HUES48 (cell line): Measurements from ENCODE around the gene NTM.

Experiments used
- H3K27ac ChIP-seq: one replicate; pipeline ENCODE4 v1.7.0; 2013; ENCODE audit warnings: low read depth, low read length, inconsistent platforms
- H3K27me3 ChIP-seq: 2 replicates; pipeline ENCODE4 v1.6.1; 2013; ENCODE audit warnings: mild to moderate bottlenecking, low read length; ENCODE audit not compliant: control insufficient read depth, insufficient read depth
- H3K36me3 ChIP-seq: 2 replicates; pipeline ENCODE4 v1.6.1; 2013; ENCODE audit warnings: low read length; ENCODE audit not compliant: control insufficient read depth, insufficient read depth
- H3K4me1 ChIP-seq: 2 replicates; pipeline ENCODE4 v1.6.1; 2013; ENCODE audit warnings: mild to moderate bottlenecking, low read length; ENCODE audit not compliant: control insufficient read depth, insufficient read depth
- H3K4me3 ChIP-seq: 2 replicates; pipeline ENCODE4 v1.5.1; 2013; ENCODE audit warnings: mild to moderate bottlenecking, low read depth, low read length
- H3K9ac ChIP-seq: 2 replicates; pipeline ENCODE4 v1.6.1; 2013; ENCODE audit warnings: mild to moderate bottlenecking, low read depth, low read length, moderate library complexity
- H3K9me3 ChIP-seq: 2 replicates; pipeline ENCODE4 v1.6.1; 2013; ENCODE audit warnings: low read length; ENCODE audit not compliant: control insufficient read depth, insufficient read depth

Gene NTM

DNA sequence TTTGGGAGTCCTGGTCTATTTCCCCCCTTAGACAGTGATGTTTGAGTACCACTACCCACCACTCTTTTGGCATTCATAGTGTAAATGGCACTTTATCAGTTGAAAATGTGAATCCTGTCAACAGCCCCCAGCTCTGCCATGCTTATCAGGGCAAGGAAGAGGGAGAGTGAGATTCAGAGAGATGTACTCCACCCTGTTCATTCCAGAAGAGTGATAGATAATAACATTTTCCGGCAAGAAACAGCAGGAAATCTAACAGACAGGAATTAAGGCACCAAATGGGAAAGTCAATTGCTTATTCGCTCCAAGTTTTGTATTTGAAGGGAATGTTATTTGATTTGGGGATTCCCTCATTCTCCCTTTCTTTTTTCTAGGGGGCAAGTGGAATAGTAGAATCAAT lies 681.9 kb downstream of the NTM start:
- peaks cover 14% of the 10 kb centered on the region for H3K4me1 ChIP-seq
- no peaks in the 10 kb centered on the region for H3K9me3 ChIP-seq

DNA sequence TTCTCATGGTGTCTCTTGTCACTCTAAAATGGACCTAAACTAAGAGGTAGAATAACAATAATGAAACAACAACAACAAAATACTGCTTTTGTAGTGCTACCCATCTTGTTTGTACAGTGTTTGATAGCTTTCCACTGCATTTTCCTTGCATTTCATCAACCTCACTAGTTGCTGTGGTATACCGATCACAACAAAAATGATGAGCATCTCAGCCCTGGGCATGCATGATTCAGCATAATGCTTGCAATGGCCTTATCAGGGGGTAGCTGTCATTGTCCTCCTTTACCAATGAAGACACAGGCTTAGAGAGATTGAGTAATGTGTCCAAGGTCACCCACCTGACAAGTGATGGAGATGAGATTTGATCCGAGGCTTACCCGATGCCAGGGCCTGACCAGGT lies 682.5 kb downstream of the NTM start:
- Histone ChIP-seq H3K9me3 (no peaks in the 10 kb centered on the region), H3K4me3 (no peak overlapping the region), H3K4me1 (peaks cover 14% of the 10 kb centered on the region), H3K36me3 (no peaks in the 10 kb centered on the region), H3K27me3 (no peaks in the 10 kb centered on the region), H3K27ac (no peak overlapping the region), H3K9ac (no peak overlapping the region)

More for the DNA sequence above, 681.9 kb downstream of the NTM start:
- H3K27me3 ChIP-seq, result no peaks in the 10 kb centered on the region
- no peak overlapping the region for H3K9ac ChIP-seq
- H3K4me3 ChIP-seq, result no peak overlapping the region
- no peak overlapping the region for H3K27ac ChIP-seq
- no peaks in the 10 kb centered on the region for H3K36me3 ChIP-seq

DNA sequence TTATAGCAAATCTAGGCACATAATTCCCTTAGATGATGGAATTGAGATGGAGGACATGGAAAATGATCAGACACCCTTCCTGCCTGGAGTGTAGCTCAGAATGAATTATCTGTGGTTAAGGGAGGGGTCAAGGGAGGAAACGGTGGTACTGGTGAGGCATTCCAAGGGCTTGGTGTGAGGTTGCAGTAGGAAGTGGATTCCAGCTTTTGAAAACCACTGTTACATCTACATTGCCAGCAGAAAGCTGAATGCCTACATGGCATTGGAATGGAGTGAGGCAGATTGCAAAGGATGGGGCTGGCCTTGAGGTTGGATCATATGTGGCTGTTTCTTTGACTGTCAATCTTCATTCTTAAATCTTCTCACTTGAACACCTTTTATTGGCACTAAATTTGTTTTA lies 684.4 kb downstream of the NTM start:
- Histone ChIP-seq H3K27me3 (no peaks in the 10 kb centered on the region), H3K27ac (no peak overlapping the region), H3K36me3 (no peaks in the 10 kb centered on the region), H3K9ac (no peak overlapping the region), H3K4me1 (peaks cover 14% of the 10 kb centered on the region), H3K4me3 (no peak overlapping the region), H3K9me3 (no peaks in the 10 kb centered on the region)

DNA sequence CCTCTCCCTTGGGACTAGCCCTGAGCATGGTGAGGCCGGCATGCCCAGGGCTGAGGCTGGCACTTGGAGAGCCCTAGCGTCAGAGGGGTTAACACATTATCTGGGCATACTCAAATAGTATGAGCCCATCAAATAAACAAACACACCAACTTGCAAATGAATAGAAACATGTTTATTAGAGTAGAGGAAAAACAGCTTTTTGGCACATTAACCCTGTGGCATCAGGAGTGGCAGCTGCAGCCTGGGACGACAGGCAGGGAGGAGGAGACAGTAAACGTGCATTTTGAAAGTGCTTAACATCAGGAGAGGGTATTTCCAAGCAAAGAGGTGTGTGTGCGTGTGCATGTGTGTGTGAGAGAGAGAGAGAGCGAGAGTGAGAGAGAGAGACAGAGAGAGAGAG lies 684.9 kb downstream of the NTM start:
- Histone ChIP-seq H3K27ac (no peak overlapping the region), H3K9ac (no peak overlapping the region), H3K4me3 (no peak overlapping the region), H3K36me3 (no peaks in the 10 kb centered on the region), H3K27me3 (no peaks in the 10 kb centered on the region), H3K4me1 (peaks cover 9% of the 10 kb centered on the region), H3K9me3 (no peaks in the 10 kb centered on the region)

DNA sequence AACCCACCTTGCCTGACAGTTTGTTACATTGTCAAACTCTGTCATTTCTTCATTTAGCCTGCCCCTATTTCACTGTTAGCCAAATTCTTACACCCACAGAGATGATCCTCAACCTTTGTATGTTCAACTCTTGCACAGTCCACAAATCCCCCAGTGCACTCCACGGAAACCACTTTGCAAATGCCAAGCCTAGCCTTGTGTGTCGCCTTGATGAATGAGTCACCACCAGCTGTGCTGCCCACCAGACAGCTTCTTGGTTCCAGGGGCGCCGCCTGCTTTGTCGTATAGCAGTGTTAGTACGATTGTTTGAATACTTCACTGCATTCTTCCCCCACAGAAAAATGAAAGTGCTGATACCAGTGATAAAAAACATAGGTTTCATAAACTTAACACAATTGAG lies 686.3 kb downstream of the NTM start:
- H3K9ac ChIP-seq, result no peak overlapping the region
- H3K4me3 ChIP-seq, result no peak overlapping the region
- no peaks in the 10 kb centered on the region for H3K27me3 ChIP-seq
- H3K9me3 ChIP-seq, result no peaks in the 10 kb centered on the region
- H3K4me1 ChIP-seq, result no peaks in the 10 kb centered on the region
- H3K27ac ChIP-seq, result no peak overlapping the region
- H3K36me3 ChIP-seq, result no peaks in the 10 kb centered on the region

DNA sequence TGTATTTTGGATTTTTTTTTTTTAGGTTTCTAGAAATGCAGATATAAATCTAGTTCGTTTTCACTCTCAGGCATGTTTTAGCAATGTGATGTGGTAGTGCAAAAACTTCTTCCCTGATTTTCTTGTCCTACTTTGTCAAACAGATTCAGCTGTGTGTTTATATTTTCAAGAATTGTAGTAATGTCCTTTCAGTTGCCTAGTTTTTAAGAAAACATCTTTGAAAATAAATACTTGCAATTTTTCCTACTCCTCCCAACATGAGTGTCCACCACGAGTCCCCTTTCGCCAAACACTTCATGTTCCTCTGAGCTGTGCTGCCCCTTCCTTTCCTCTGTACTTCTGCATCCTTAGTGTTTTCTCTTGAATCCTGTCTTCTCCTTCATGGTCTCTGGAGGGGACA lies 686.9 kb downstream of the NTM start:
- no peak overlapping the region for H3K27ac ChIP-seq
- no peaks in the 10 kb centered on the region for H3K9me3 ChIP-seq
- no peaks in the 10 kb centered on the region for H3K27me3 ChIP-seq
- no peak overlapping the region for H3K9ac ChIP-seq
- no peaks in the 10 kb centered on the region for H3K36me3 ChIP-seq
- H3K4me3 ChIP-seq, result no peak overlapping the region
- peaks cover under 1% of the 10 kb centered on the region; the same call in 1 of the 2 replicates for H3K4me1 ChIP-seq

DNA sequence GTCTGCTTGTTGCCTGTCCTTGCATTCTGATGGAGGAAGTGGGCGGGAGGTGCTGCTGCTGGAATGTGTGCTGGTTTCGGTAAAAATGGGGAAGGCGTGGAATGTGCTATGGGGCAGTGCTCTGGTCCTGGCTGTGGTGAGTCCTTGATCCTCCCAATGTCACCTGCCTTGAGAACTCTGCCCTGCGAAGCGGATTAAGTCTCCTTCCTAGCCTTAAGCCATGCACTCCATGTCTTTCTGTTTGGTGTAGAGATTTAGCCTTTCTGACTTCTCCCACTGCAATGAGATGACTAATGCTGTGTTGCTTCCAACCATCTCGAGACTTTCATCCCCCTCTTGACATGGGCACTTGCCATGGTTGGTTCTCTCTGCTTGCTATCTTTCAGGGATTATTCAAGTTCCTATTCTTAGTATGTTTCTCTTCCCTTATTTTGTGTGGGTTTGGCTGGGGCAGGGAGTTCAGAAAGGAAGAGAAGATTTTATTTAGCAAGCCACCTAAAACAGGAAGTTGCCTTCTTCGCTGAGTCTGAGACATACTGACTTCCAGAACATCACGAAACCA lies 687.9 kb downstream of the NTM start:
- H3K4me1 ChIP-seq, result peaks cover 8% of the 10 kb centered on the region; the same call in 1 of the 2 replicates
- H3K36me3 ChIP-seq, result no peaks in the 10 kb centered on the region
- no peaks in the 10 kb centered on the region for H3K9me3 ChIP-seq
- no peak overlapping the region for H3K9ac ChIP-seq
- no peak overlapping the region for H3K4me3 ChIP-seq
- no peaks in the 10 kb centered on the region for H3K27me3 ChIP-seq
- no peak overlapping the region for H3K27ac ChIP-seq

DNA sequence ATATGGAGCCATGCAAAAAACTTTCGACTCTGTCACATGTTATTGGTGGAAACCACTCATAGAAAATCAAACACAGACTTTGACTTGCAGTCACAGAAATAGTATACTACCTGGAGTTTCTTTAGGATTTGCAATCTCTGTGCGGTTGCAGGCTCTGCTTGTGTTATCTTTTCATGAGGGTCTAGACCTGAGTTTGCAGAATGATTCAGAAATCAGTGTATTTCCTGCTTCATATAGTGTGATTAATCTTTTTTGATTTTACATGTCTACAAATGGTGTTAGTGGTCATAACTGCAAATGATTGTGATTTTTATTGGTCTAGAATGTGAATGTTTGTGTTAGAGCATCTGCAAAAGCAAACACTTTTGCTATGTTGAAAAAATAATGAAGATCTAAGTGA lies 690.2 kb downstream of the NTM start:
- no peak overlapping the region for H3K9ac ChIP-seq
- H3K4me1 ChIP-seq, result peaks cover 8% of the 10 kb centered on the region; the same call in 1 of the 2 replicates
- H3K4me3 ChIP-seq, result no peak overlapping the region
- no peak overlapping the region for H3K27ac ChIP-seq
- H3K9me3 ChIP-seq, result no peaks in the 10 kb centered on the region
- no peaks in the 10 kb centered on the region for H3K27me3 ChIP-seq
- H3K36me3 ChIP-seq, result no peaks in the 10 kb centered on the region

DNA sequence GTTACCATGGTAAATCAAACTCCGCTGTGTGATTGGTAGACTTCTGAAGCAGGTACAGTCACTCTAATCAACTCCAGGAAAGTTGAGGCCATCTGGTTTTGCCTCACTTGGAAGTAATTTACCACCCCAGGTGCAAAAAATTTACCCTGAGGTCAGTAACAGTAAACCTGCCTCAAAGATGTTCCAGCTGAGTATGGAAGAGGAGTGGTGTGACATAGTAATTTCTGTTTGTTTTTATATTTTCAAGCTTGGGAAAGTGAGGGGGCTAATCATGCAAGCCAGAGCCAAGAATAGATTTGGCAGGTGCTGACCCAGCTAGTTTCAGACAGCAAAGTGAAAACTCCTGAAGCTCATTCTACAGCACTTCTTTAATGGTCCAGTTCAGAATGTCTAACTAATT lies 691.6 kb downstream of the NTM start:
- H3K4me3 ChIP-seq, result no peak overlapping the region
- H3K4me1 ChIP-seq, result peaks cover 8% of the 10 kb centered on the region; the same call in 1 of the 2 replicates
- no peak overlapping the region for H3K27ac ChIP-seq
- H3K27me3 ChIP-seq, result no peaks in the 10 kb centered on the region
- H3K36me3 ChIP-seq, result no peaks in the 10 kb centered on the region
- no peaks in the 10 kb centered on the region for H3K9me3 ChIP-seq
- no peak overlapping the region for H3K9ac ChIP-seq

DNA sequence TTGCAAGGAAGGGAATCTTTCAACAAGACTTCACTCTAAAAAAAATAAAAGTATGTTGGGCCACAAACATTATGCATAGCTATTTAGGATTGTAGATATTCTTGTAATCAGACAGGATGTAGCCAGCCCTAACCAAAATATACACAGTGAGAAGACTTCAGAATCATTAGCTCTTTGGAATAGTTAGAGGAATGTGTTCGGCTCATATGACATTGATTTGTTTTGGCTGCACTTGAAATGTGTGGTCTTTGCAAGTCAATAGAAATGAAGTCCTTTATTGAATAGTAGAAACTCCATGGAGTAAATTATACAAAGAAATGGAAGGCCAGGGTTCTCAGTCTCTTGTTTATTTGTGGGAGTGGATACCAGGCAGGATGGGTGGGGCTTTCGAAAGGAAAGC lies 692.1 kb downstream of the NTM start:
- peaks cover 8% of the 10 kb centered on the region; the same call in 1 of the 2 replicates for H3K4me1 ChIP-seq
- no peaks in the 10 kb centered on the region for H3K9me3 ChIP-seq
- no peaks in the 10 kb centered on the region for H3K36me3 ChIP-seq
- H3K27me3 ChIP-seq, result no peaks in the 10 kb centered on the region
- H3K27ac ChIP-seq, result no peak overlapping the region
- H3K9ac ChIP-seq, result no peak overlapping the region
- H3K4me3 ChIP-seq, result no peak overlapping the region

DNA sequence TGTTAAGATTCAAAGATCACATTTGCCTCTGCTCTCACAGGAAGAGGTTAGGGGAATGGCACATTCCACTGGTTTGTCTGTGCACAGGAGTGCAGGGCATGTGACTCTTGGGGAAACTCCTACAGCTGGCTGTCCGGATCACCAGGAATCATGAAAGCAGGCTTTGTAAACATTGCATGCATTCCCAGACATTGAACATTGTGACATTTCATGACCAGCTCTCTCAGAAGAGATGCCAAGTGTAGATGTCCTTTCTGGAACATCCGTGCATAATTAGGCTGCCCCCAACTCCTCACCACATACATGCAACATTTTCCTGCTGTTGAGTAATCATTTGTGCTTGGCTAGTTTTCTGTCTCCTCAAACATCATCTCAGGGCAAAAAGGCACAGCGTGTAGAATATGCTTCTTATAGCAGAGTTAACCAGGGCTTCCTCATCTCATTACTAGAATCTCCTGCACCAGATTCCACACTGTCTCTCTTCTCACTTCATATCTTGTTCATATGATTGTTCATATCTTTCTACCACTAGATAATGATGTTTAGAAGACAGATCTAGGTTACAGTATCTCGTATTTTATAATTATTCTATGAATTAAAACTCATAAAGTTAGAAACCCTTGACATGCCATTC lies 694.7 kb downstream of the NTM start:
- H3K27me3 ChIP-seq, result no peaks in the 10 kb centered on the region
- H3K36me3 ChIP-seq, result no peaks in the 10 kb centered on the region
- H3K9ac ChIP-seq, result no peak overlapping the region
- H3K9me3 ChIP-seq, result no peaks in the 10 kb centered on the region
- H3K27ac ChIP-seq, result no peak overlapping the region
- peaks cover 8% of the 10 kb centered on the region; the same call in 1 of the 2 replicates for H3K4me1 ChIP-seq
- no peak overlapping the region for H3K4me3 ChIP-seq
